ENCODE data around the gene PALLD.

- TF ChIP-seq CTCF (IDR thresholded peaks at IDR 0.05) (no peak), POLR2A (IDR thresholded peaks at IDR 0.05) (no peak)
Observed at GRCh38 chr4:168614281-168615057, 117.6 kb downstream of the PALLD start.

Measured in esophagus squamous epithelium (tissue), 4 donors.